HepG2 (cell line): ENCODE data around the gene SALL2. TPM values are rescaled to one million over a fixed set of nuclear protein-coding genes. Genes with fewer than 3 reads are reported as not detected.
A peak's percentile ranks its signal among the peaks of the same experiment; 100 is the strongest.

Experiments
- CHCHD3 ChIP-seq: sonication (generic); formaldehyde crosslinking; IDR thresholded peaks from 2 replicates; pipeline ENCODE4 v1.8.0; 2022; ENCODE audit warnings: mild to moderate bottlenecking, missing genetic modification reagents, moderate library complexity
- CREBL2 ChIP-seq: sonication (generic); formaldehyde crosslinking; IDR thresholded peaks from 2 replicates; pipeline ENCODE4 v1.8.1; 2023; ENCODE audit warnings: missing genetic modification reagents, mild to moderate bottlenecking, borderline replicate concordance
- GMEB2 ChIP-seq: IDR thresholded peaks from 2 replicates; pipeline ENCODE4 v1.6.1; 2016; ENCODE audit warnings: missing biosample characterization, missing genetic modification reagents, low read depth
- HNRNPUL1 ChIP-seq: fragments of 200-400 bp; formaldehyde crosslinking; IDR thresholded peaks from 2 replicates; pipeline ENCODE4 v1.6.1; 2017; ENCODE audit warnings: low read depth, mild to moderate bottlenecking, low read length, moderate library complexity
- HOXA5 ChIP-seq: sonication (generic); formaldehyde crosslinking; IDR thresholded peaks from 2 replicates; pipeline ENCODE4 v1.4.0; 2020; ENCODE audit warnings: missing genetic modification reagents
- HOXA9 ChIP-seq: sonication (generic); formaldehyde crosslinking; IDR thresholded peaks from 2 replicates; pipeline ENCODE4 v1.8.1; 2022; ENCODE audit warnings: missing genetic modification reagents, mild to moderate bottlenecking, moderate library complexity, borderline replicate concordance
- MXI1 ChIP-seq: IDR thresholded peaks from 3 replicates; pipeline ENCODE4 v1.6.1; 2012; ENCODE audit warnings: low read depth, low read length, inconsistent platforms, borderline replicate concordance
- NFE2L2 ChIP-seq: fragments of 150-350 bp; IDR thresholded peaks from 2 replicates; pipeline ENCODE4 v1.6.1; 2014; ENCODE audit warnings: low read length
- NR3C1 ChIP-seq: sonication (generic); formaldehyde crosslinking; IDR thresholded peaks from 2 replicates; pipeline ENCODE4 v1.4.0; 2020; ENCODE audit warnings: missing genetic modification reagents
- PLRG1 ChIP-seq: fragments of 450-650 bp; conservative IDR thresholded peaks from 2 replicates; pipeline ENCODE4 v1.6.1; 2016
- RFXAP ChIP-seq: sonication (generic); formaldehyde crosslinking; IDR thresholded peaks from 2 replicates; pipeline ENCODE4 v1.4.0; 2020; ENCODE audit warnings: missing genetic modification reagents, borderline replicate concordance
- RXRA ChIP-seq: sonication (generic); formaldehyde crosslinking; IDR thresholded peaks from 2 replicates; pipeline ENCODE4 v1.5.1; 2020; ENCODE audit warnings: missing genetic modification reagents
- SIX4 ChIP-seq: sonication (generic); formaldehyde crosslinking; IDR thresholded peaks from 2 replicates; pipeline ENCODE4 v1.4.0; 2020; ENCODE audit warnings: missing genetic modification reagents
- SP4 ChIP-seq: sonication (generic); formaldehyde crosslinking; IDR thresholded peaks from 2 replicates; pipeline ENCODE4 v1.8.1; 2023; ENCODE audit warnings: mild to moderate bottlenecking, missing genetic modification reagents
- SRSF1 ChIP-seq: fragments of 200-400 bp; formaldehyde crosslinking; optimal IDR thresholded peaks from 2 replicates; pipeline ENCODE3; 2017; ENCODE audit warnings: mild to moderate bottlenecking, low read depth, low read length, moderate library complexity
- ZNF10 ChIP-seq: sonication (generic); formaldehyde crosslinking; IDR thresholded peaks from 2 replicates; pipeline ENCODE4 v1.4.0; 2020; ENCODE audit warnings: mild to moderate bottlenecking, low read depth, missing genetic modification reagents, borderline replicate concordance
- ZNF225 ChIP-seq: sonication (generic); formaldehyde crosslinking; IDR thresholded peaks from 2 replicates; pipeline ENCODE4 v1.4.0; 2020; ENCODE audit warnings: mild to moderate bottlenecking, missing genetic modification reagents
- ZNF326 ChIP-seq: sonication (generic); formaldehyde crosslinking; IDR thresholded peaks from 2 replicates; pipeline ENCODE4 v1.4.0; 2020; ENCODE audit warnings: missing genetic modification reagents, borderline replicate concordance
- ZNF44 ChIP-seq: sonication (generic); formaldehyde crosslinking; IDR thresholded peaks from 2 replicates; pipeline ENCODE4 v1.5.1; 2020; ENCODE audit warnings: mild to moderate bottlenecking, missing genetic modification reagents
- ZNF446 ChIP-seq: sonication (generic); formaldehyde crosslinking; IDR thresholded peaks from 2 replicates; pipeline ENCODE4 v1.5.0; 2020; ENCODE audit warnings: mild to moderate bottlenecking, missing genetic modification reagents
- ZNF451 ChIP-seq: sonication (generic); formaldehyde crosslinking; IDR thresholded peaks from 2 replicates; pipeline ENCODE4 v1.5.0; 2020; ENCODE audit warnings: mild to moderate bottlenecking, missing genetic modification reagents
- ZNF550 ChIP-seq: sonication (generic); formaldehyde crosslinking; IDR thresholded peaks from 2 replicates; pipeline ENCODE4 v1.4.0; 2020; ENCODE audit warnings: mild to moderate bottlenecking, missing genetic modification reagents, borderline replicate concordance
- ZNF614 ChIP-seq: IDR thresholded peaks from 2 replicates; pipeline ENCODE4 v1.6.1; 2018; ENCODE audit warnings: missing biosample characterization, missing genetic modification reagents, inconsistent platforms, borderline replicate concordance
- ZNF792 ChIP-seq: IDR thresholded peaks from 2 replicates; pipeline ENCODE4 v1.6.1; 2016
- ZNF883 ChIP-seq: sonication (generic); formaldehyde crosslinking; IDR thresholded peaks from 2 replicates; pipeline ENCODE4 v1.5.1; 2020; ENCODE audit warnings: mild to moderate bottlenecking, missing genetic modification reagents; ENCODE audit errors: not compliant biosample characterization
- ZSCAN25 ChIP-seq: sonication (generic); formaldehyde crosslinking; IDR thresholded peaks from 2 replicates; pipeline ENCODE4 v1.8.0; 2022; ENCODE audit warnings: mild to moderate bottlenecking, missing genetic modification reagents
- polyA plus RNA-seq, 8 experiments: library from polyadenylated mRNA; depleted of rRNA in 3 of 8; stranded (reverse) in 7 of 8; unstranded in 1 of 8; fragments of >200 nt; fragmentation: Illumina TruSeq in 4 of 8; extraction: Trizol in 4 of 8; gene quantifications; 2 replicates each; pipeline versions ENCODE4 v1.2.1 to v1.2.3, GENCODE V29; 2011 to 2016; ENCODE audit warnings: low read depth in 4 of 8, missing spikeins in 1 of 8, mixed read lengths in 1 of 8; ENCODE audit not compliant: insufficient read depth in 1 of 8
- total RNA-seq, 5 experiments: library from RNA; depleted of rRNA; stranded (reverse); fragments of >200 nt; fragmentation: Illumina TruSeq; extraction: Trizol; gene quantifications; 2 replicates each; pipeline ENCODE4 v1.2.3, GENCODE V29; 2016; ENCODE audit warnings: low read depth in 1 of 5
- TF ChIP-seq, protein P1 (sequence below): sonication (generic); formaldehyde crosslinking; IDR thresholded peaks from 2 replicates; pipeline ENCODE4 v1.4.0; 2020; ENCODE audit warnings: missing genetic modification reagents, borderline replicate concordance

The SALL2 gene
- total and polyA plus RNA-seq, 2 of the 13 experiments (the other 11 are each of a cell fraction or from before 2014, with no cell fraction given), result 4.9 to 5.8 TPM

DNA sequence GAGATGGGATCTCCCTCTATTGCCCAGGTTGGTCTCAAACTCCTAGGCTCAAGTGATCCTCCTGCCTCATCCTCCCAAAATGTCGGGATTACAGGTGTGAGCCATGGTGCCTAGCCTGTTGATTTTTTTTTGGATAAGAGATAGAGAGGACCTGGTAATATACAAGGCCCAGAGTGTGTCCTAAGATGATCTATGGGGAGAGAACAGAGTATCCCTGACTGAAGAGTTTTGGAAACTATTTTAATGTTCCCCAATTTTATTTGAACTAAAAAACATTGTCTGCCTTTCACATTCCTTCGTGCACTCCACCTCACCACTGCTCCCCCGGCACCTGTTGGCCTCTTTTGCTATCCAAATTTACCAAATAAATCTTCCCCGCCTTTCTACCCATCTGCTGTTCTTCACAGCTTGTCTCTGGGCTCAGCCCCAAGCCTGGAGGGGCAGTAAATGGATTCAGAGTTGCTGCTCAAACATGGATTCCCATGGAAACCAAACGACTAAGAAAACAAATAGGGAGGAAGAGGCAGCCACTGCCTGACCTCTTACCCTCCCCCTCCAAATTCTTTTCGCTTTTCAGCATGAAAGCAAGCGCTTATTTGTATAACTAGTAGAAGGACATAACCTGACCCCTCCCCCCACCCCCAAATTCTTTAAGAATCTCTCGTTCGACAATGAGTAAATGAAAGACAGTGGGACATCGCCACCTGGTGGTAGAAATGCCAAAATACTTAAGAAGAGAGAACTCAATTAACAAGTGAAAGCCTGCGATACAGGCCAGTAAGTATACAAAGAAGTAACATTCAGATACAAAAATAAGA, 31.1 kb upstream of the SALL2 start (continued):
- no peak for TF ChIP-seq GMEB2 (CRISPR knock-in tag)
- TF ChIP-seq ZNF44 (CRISPR knock-in tag), result no peak
- no peak for TF ChIP-seq CHCHD3
- TF ChIP-seq ZNF550 (CRISPR knock-in tag), result no peak
- TF ChIP-seq HNRNPUL1, result no peak
- TF ChIP-seq HOXA9 (CRISPR knock-in tag), result no peak
- TF ChIP-seq ZNF10 (CRISPR knock-in tag), result no peak
- no peak for TF ChIP-seq NFE2L2
- TF ChIP-seq NR3C1, result no peak
- TF ChIP-seq PLRG1, result no peak
- TF ChIP-seq SIX4 (CRISPR knock-in tag), result no peak
- TF ChIP-seq ZNF792 (CRISPR knock-in tag), result peak; percentile 31; the same call in 1 of the 2 replicates
- 0 out of 3 replicates have a peak, but pooled peaks have one; percentile 31 for TF ChIP-seq MXI1
- no peak for TF ChIP-seq ZNF225 (CRISPR knock-in tag)
- TF ChIP-seq, protein P1, sequence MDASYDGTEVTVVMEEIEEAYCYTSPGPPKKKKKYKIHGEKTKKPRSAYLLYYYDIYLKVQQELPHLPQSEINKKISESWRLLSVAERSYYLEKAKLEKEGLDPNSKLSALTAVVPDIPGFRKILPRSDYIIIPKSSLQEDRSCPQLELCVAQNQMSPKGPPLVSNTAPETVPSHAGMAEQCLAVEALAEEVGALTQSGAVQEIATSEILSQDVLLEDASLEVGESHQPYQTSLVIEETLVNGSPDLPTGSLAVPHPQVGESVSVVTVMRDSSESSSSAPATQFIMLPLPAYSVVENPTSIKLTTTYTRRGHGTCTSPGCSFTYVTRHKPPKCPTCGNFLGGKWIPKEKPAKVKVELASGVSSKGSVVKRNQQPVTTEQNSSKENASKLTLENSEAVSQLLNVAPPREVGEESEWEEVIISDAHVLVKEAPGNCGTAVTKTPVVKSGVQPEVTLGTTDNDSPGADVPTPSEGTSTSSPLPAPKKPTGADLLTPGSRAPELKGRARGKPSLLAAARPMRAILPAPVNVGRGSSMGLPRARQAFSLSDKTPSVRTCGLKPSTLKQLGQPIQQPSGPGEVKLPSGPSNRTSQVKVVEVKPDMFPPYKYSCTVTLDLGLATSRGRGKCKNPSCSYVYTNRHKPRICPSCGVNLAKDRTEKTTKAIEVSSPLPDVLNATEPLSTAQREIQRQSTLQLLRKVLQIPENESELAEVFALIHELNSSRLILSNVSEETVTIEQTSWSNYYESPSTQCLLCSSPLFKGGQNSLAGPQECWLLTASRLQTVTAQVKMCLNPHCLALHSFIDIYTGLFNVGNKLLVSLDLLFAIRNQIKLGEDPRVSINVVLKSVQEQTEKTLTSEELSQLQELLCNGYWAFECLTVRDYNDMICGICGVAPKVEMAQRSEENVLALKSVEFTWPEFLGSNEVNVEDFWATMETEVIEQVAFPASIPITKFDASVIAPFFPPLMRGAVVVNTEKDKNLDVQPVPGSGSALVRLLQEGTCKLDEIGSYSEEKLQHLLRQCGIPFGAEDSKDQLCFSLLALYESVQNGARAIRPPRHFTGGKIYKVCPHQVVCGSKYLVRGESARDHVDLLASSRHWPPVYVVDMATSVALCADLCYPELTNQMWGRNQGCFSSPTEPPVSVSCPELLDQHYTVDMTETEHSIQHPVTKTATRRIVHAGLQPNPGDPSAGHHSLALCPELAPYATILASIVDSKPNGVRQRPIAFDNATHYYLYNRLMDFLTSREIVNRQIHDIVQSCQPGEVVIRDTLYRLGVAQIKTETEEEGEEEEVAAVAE, result no peak
- TF ChIP-seq RFXAP (CRISPR knock-in tag), result no peak
- TF ChIP-seq HOXA5 (CRISPR knock-in tag), result no peak
- no peak for TF ChIP-seq ZNF326 (CRISPR knock-in tag)
- TF ChIP-seq SP4 (CRISPR knock-in tag), result no peak
- no peak for TF ChIP-seq SRSF1
- no peak for TF ChIP-seq CREBL2 (CRISPR knock-in tag)
- no peak for TF ChIP-seq ZNF446 (CRISPR knock-in tag)
- TF ChIP-seq RXRA (CRISPR knock-in tag), result no peak; the same call in 1 of the 2 replicates
- TF ChIP-seq ZNF614 (CRISPR knock-in tag), result 0 out of 2 replicates have a peak, but pooled peaks have one; percentile 59
- no peak for TF ChIP-seq ZSCAN25
- no peak for TF ChIP-seq ZNF451 (CRISPR knock-in tag)
- TF ChIP-seq ZNF883 (CRISPR knock-in tag), result no peak
